Omental fat pad (tissue), 4 donors: ENCODE results near the gene HMGB2. TPM values are rescaled to one million over a fixed set of nuclear protein-coding genes. Genes with fewer than 3 reads are reported as not detected.

Source experiments
- ATAC-seq: fragments of 150-250 bp; one replicate; pipeline ENCODE4 v1.9.1; 2016; ENCODE audit warnings: mild to moderate bottlenecking, moderate library complexity; ENCODE audit not compliant: low FRiP score
- DNase-seq: peaks from one replicate; pipeline ENCODE4 v3.0.0-alpha.2; 2019; ENCODE audit warnings: low spot score
- total RNA-seq, 4 donors: library from RNA; depleted of rRNA; stranded (reverse); fragments of >200 nt; gene quantifications; one replicate each; pipeline ENCODE4 v1.1.0, GENCODE V29; 2016
- TF ChIP-seq, protein P1 (sequence below), 3 donors: fragments of 450-650 bp; IDR thresholded peaks; one replicate each; pipeline ENCODE4 v1.5.1; 2016 to 2017; ENCODE audit warnings: antibody characterized with exemption in 3 of 3, mild to moderate bottlenecking in 3 of 3, moderate library complexity in 2 of 3

The HMGB2 gene
- total RNA-seq, 4 donors from 2014 or later, result 32.5 to 109 (median 51.7) TPM

DNA sequence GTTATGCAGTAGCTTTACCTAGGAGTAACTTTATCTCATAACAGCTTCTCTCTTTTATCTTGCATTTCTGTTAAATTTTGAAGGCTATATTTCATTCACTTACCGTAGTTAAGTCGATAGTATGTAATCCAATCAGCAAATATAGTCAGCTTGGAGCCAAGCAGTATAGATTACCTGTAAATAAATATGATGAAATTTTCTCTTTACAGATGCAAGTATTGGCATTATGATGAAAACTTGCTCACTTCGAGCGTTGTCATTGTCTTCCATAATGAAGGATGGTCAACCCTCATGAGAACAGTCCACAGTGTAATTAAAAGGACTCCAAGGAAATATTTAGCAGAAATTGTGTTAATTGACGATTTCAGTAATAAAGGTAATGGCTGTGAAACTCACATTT, 42.3 kb downstream of the HMGB2 start:
- TF ChIP-seq, protein P1, sequence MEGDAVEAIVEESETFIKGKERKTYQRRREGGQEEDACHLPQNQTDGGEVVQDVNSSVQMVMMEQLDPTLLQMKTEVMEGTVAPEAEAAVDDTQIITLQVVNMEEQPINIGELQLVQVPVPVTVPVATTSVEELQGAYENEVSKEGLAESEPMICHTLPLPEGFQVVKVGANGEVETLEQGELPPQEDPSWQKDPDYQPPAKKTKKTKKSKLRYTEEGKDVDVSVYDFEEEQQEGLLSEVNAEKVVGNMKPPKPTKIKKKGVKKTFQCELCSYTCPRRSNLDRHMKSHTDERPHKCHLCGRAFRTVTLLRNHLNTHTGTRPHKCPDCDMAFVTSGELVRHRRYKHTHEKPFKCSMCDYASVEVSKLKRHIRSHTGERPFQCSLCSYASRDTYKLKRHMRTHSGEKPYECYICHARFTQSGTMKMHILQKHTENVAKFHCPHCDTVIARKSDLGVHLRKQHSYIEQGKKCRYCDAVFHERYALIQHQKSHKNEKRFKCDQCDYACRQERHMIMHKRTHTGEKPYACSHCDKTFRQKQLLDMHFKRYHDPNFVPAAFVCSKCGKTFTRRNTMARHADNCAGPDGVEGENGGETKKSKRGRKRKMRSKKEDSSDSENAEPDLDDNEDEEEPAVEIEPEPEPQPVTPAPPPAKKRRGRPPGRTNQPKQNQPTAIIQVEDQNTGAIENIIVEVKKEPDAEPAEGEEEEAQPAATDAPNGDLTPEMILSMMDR (IDR thresholded peaks at IDR 0.05), result no peak
- ATAC-seq (no peak), DNase-seq (no peak)

DNA sequence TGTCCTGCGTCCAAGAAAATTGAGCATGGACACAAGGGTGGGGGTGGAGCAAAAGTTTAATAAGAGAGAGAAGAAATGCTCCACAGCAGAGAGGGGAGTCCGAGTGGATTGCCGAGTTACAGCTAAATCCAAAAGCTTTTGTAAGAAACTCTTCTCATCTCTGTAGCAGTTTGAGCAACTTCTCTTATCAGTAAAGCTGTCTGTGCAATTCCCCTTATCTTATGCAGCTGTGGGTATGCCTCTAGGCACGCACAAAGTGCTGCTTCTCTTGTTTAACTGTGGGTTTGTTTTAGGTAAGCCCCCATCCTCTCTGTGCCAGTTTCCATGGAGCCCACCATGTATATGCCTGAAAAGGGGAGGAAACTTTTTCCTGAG, 44.8 kb downstream of the HMGB2 start:
- TF ChIP-seq, protein P1 (IDR thresholded peaks at IDR 0.05), result no peak
- DNase-seq (no peak), ATAC-seq (peak; percentile 37)

DNA sequence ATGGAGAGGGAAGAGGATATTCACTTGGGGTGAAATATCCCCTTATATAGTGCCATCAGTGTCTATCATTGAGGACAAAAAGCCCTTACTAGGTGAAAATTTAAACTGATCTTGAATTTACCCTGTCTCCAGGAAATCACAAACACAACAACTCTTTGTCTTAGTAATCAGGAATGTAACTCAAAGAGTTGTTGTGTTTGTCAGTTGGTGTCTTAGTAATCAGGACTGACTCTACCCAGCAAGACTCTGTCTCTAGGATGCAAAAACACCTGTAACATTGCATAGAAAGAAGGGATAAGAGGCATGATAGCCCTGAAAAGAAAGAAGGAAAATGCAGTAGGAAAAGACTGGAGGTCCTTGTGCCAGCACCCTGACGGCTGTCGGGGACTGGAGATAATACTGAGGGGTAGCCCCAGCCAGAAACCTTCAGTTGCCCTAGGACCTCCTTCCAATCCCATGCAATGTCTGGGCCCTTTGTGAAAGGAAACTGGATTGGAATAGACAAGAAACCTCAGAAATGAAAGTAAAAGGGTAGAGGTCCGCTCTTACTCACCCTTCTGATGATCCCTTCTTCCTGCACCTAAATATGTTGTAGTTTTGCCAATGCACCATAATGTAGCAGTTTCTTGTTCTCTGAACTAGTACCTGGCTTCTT, 45.3 kb downstream of the HMGB2 start:
- ATAC-seq, result peak; percentile 48
- no peak for DNase-seq

DNA sequence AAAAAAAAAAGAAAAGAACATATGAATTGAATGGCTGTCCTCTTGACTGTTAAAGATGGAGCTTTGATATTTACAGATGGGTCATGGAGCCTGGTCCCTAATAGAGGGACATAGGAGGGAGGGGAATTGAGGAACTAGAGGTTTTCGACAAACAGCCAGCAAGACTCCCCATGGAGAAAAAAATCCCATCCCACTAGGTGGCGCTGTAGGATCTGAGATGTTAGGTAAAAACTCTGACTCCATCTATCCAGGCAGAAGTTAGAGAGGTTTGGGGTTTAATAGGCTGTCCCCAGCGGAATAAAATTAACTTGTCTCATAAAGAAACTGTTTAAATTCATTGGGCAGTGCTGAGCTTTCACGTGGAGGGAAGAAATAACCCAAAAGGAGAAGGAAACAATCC, 45.9 kb downstream of the HMGB2 start:
- ATAC-seq (no peak), DNase-seq (peak; percentile 75)
- TF ChIP-seq, protein P1 (IDR thresholded peaks at IDR 0.05), result no peak

More for the DNA sequence above, 45.3 kb downstream of the HMGB2 start:
- TF ChIP-seq, protein P1 (IDR thresholded peaks at IDR 0.05), result no peak

DNA sequence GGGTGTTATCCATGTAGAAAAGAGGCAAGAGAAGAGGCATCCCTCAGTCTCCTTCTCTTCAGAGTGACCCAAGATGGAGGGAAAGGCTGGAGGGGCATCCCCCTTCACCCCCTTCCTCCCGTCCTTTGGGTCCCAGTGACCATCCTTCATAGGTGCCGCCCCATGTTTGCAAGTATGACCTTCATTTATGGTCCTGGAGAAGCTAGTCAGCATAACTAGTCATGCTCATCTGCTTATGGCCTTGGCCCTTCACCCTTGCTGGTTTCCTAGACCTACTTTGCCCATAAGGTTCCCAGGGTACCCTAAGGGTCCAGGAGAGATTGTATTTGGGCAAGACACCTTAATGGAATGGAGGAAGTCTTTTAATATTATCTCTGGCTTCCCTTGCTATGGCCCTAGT, 46.7 kb downstream of the HMGB2 start:
- ATAC-seq (no peak), DNase-seq (no peak)
- TF ChIP-seq, protein P1 (IDR thresholded peaks at IDR 0.05), result no peak

DNA sequence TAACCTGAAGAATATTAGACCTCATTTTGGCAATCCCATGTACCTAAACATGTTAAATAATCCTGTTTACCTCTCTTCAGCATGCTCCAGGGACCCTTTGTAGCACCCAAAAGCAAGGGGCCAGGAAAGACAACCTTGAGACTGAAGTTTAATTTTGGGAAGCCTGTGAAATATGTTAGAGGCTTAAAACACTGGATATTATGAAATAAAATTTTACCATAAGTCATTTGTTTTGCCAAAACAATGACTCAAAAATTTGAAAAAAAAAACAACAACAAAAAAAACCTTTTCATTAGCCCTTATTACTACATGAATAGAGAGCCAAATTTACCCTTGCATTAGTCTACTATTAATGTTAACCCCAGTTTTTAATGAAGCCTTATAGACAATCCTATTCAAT, 49.7 kb downstream of the HMGB2 start:
- DNase-seq, result no peak
- TF ChIP-seq, protein P1 (IDR thresholded peaks at IDR 0.05), result no peak
- ATAC-seq, result no peak

DNA sequence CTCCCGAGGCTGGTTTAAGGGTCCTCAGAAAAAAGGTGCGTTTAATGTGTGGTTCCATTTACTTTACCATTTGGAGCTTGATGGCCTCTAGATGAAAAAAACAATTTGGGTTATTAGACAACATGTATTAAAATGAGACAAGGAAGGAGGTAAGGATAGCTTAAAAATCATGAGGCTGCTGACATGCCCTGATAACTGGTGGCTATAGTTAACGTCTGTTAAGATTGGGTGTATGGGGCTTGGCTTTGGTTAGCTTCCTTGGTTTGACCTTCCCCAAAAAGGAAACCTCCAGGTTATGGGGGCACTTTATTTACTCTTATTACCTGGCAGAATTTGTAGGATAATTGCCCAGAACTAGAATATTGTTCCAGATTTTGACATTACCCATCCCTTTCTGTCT, 51.5 kb downstream of the HMGB2 start:
- DNase-seq, result no peak
- no peak for ATAC-seq
- TF ChIP-seq, protein P1 (IDR thresholded peaks at IDR 0.05), result no peak
